HG03103 (cell line): ENCODE measurements around the gene NR2C2.

ENCODE experiments used
- ATAC-seq: cut with Tn5 transposase; IDR thresholded peaks from one replicate; pipeline ENCODE4 v1.9.1; 2021; ENCODE audit warnings: low read depth; ENCODE audit not compliant: unreplicated experiment

NR2C2 gene

DNA sequence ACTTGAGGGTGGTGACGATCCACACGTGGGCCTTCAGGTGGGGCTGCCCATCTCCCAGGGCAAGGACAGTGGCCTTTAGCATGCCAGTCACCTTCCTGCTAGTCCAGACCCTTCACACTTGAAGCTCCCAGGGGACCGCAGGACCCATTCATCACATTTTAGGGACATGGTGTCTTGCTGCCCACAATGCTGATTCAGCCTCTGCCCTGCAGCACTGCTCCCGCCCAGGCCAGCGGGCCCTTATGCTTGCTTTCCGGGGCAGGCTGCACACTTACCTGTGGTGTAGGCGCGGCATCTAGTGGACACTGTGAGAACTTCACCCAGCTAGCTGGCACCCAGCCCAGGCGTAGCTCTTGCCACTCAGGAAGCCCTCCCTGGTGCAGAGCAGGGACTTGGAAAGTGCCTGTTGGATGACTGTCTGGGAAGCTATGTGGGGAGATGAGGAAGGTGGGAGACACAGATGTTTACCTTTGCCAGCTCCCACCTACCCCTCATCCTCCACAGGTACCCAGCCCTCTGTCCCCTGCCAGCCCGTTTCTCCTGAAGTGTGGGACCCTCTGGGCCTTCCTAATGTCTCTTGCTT, 26.3 kb upstream of the NR2C2 start:
- no peak for ATAC-seq

- ATAC-seq = no peak
Observed at GRCh38 chr3:14921811-14922705, 25.3 kb upstream of the NR2C2 start.

DNA sequence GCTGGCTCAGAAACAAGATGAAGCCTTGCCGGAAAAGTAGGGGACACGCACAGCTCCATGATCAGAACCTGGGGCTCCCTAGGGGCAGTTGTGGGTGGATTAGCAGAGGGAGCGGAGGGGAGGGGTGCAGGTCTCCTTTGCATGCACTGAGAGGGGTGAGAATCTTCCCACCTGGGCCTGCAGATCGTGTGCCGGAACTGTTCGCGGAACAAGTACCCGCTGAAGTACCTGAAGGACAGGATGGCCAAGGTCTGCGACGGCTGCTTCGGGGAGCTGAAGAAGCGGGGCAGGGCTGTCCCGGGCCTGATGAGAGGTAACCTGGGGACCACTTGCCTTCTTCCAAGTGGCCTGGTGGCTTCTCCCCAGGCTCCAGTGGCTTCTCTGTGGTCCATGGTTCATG, 24.5 kb upstream of the NR2C2 start:
- no peak for ATAC-seq

DNA sequence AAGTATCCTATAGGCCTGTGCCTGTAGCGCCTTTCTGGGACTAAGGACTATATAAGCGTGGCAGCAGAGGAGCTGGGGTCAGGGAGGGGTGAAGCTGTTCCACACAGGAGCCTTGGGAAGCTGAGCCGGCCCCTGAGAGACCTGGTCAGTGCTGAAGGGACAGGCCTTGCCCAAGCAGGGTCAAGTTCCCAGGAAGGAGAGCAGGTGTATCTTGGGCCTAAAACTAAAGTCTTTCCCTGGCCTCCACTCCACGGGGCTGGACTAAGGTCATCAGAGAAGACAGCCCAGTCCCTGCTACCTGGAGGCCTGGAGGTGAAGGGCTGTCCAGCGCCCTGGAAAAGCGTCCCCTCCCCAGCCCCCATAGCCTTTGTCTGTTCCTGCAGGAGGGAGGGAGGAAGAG, 23.9 kb upstream of the NR2C2 start:
- ATAC-seq = no peak

GRCh38 chr3:14925729-14926591, 21.4 kb upstream of the NR2C2 start:
- no peak for ATAC-seq

DNA sequence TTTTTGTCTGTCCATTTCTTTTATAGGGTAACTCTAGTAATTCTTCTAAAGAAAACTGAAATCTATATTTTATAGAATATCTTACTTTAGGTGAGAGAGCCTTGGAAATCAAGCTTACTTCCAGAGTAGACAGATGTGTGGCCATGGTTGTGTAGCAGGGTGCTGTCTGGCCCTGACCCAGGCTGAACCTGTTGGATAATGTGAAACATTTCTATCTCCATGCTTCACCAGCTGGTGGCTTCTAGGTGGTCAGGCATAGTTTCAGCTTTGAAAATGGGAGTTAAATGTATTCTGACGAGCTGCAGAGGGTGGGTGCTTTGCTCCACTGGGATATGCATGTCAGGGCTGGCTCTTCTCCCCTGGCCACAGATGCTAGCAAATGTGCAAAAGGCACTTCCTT, 20.8 kb upstream of the NR2C2 start:
- no peak for ATAC-seq

DNA sequence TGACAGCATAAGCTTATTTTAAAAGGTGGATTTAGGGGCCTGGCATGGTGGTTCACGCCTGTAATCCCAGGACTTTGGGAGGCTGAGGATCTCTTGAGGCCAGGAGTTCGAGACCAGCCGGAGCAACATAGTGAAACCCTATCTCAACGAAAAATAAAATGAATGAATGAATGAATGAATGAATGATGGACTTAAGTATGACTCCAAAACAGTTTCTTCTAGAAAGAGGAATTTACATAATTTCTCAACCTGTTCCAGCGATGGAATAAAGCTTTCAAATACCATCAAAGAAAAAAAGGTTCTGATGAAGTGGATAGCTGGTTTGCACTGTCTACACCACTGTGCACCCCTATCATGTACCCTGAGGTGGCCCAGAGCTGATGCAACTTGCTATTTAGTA, 20.1 kb upstream of the NR2C2 start:
- no peak for ATAC-seq

- ATAC-seq = no peak
Observed at GRCh38 chr3:14929310-14930074, 17.9 kb upstream of the NR2C2 start.

DNA sequence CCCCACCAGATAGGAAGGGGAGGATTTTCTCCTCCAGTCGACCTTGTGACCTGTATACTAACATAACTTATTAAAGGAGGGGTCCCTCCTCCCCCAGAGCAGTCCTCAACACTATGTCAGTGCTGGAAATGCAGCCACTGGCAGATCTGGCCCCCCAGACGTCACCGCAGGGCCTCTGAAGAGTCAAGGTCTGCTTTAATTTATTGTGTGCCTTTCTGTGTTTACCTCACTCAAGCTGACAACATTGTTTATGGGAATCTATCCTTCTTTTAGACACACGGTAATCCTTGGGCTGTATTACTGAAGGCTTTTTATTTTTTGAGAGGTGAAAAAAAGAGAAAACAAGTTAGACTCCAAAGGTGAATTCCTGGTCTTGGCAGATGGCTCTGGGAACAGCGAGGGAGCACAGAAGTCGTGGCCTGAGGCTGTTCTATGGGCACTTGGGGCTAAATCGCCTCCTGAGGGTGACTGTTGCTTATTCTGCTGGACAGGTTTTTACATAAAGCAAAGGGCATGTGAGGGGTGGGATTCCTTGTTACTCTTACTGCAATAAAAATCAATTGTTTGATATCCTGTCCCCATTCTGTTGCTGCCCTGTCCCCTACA, 13.5 kb upstream of the NR2C2 start:
- no peak for ATAC-seq

GRCh38 chr3:14935592-14936345, 11.6 kb upstream of the NR2C2 start:
- no peak for ATAC-seq

DNA sequence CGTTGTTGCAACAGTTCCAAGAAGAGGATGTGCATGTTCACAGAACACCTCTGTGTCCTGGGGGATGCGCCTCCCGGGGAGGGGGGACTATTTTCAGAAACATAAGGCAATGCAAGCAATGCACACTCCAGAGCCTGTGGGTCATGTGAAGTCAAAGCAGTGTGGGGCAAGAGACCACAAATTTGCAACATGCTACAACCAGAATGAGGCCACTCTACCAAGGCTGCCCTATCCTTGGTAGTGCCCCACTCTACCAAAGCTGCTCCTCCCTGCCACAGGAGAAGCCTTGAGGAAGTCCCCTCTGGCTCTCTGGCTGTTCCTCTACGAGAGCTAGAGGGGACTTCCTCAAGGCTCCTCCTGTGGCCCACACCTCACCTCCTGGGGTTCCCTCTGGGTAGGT, 8.4 kb upstream of the NR2C2 start:
- ATAC-seq = no peak

DNA sequence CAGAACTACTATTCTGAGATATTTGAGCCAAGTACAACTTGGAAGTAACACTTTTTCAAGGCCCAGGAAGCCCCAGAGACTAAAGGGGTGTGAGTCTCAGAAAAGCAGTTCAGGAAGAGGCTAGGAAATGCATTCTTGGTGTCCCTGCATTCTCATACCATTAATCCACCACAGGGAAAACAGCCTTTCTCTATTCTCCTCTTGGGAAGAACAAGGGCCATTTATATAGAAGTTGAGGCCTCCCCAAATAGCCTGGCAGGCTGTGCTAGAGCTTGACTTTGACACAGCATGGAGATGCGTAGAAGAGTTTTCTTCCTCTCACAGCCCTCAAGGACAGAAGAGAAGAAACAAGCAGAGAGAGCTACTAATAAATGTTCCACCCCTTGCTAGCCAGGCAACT, 5.5 kb upstream of the NR2C2 start:
- ATAC-seq = no peak

GRCh38 chr3:14943042-14943441, 4.3 kb upstream of the NR2C2 start:
- ATAC-seq = no peak

DNA sequence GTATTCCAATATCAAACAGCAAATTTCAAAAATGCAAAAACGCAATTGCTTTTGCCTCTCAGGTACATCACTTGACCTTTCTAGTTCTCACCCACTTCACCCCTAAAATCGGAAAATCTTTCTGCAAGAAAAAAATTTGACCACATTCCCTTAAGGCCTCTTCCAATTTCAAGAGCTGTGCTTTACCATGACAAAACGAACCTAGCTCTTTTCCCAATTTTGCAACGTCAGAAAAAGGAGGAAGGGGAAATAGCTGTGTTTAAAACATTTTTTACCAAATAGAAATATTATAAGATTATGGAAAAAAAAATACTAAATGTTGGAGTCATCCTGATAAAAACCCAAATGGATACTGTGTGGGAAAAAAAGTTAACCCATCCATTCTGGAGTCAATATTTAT, 1.1 kb upstream of the NR2C2 start:
- no peak for ATAC-seq

GRCh38 chr3:14946739-14947099, 664 bp upstream of the NR2C2 start:
- ATAC-seq = no peak

DNA sequence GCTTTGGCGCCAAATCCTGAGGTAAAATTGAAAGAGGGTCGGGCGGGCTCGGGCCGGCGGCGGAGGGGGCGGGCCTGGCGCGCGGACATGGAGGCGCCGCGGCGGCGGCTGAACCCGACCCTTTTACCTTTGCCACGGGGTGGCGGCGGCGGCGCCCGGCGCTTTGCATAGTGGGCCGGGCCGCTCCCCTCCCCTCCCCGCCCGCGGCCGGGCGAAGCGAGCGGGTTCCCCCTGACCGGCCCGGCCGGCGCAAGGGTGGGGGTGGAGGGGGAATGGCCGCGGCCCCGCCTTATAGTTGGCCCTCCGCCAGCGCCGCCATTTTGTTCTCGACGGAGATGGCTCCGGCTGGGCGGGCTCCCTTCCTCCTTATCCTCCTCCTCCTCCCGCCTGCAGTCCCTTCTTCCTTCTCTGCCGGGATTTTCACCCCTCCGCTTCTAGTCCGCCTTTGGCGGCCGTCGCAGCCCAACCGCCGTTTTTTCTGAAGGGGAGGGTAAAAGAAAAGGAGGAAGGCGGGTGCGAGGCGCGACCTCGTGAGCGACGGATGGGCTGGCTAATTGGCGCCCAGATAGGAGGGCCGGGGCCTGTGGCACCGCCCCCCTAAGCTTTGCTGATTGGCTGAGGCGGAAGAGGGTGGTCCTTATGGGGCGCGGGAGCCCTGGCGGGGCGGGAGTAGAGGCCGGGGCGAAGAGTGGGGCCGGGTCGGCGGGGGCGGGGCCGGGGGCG, 664 bp downstream of the NR2C2 start:
- peak; percentile 83 for ATAC-seq

- no peak for ATAC-seq
Observed at GRCh38 chr3:14948609-14949038, 1.2 kb downstream of the NR2C2 start.

DNA sequence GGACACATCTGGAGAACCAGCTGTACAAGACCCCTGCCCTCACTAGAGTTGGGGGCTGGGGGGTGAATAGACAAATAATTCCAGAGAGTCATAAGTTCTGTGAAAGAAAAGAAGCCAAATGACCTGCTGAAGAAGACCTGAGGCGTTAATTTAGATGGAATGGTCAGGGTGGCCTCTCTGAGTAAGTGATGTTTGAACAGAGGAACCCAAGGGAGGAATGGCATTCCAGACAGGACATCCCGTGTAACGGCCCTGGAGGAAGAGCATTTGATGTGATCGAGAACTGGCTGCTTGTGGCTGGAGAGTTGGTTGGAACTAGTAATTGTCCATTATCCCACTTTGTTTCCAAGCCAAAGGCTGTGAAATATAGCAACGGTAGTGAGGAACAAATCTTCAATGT, 1.7 kb downstream of the NR2C2 start:
- no peak for ATAC-seq

DNA sequence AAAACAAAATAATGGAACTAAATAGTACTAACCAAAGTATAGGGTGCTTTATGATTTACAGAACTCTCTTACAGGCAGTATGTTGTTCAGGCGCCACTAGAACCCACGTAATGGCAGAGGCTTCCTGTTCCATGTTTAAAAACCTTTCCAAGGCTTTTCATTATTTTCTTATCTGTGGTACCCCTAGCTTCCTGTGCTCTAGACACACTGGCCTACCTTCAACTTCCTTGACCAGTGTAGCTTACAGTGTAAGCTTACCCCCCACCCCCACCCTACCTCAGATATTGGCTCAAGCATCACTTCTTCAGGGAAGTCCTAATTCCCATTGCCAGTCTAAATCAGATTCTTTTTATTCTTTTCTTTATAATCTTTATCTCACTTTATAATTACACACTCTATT, 2.9 kb downstream of the NR2C2 start:
- ATAC-seq = no peak
